CD4-positive, alpha-beta T cell (primary cell): ENCODE measurements around the gene CCDC74A. TPM values are rescaled to one million over a fixed set of nuclear protein-coding genes. Genes with fewer than 3 reads are reported as not detected.
"Not testable (repeated sequence)": the region's sequence is repeated elsewhere in the genome, so short reads cannot be mapped to it uniquely, and the experiment has no call there.

Experiments
- ATAC-seq: fragments of 200-7000 bp; cut with Tn5 transposase; one replicate; pipeline ENCODE4 v1.10.0; 2022; ENCODE audit warnings: mild to moderate bottlenecking; ENCODE audit not compliant: poor library complexity
- CTCF ChIA-PET: fragments of 350-600 bp; sonication (Branson Sonifier 250); formaldehyde crosslinking; loops from one replicate; lab custom pipeline; 2021; ENCODE audit warnings: antibody characterized with exemption, inconsistent platforms; lab: Charles Lee
- POLR2A ChIA-PET: fragments of 350-600 bp; sonication (Branson Sonifier 250); formaldehyde crosslinking; loops from one replicate; lab custom pipeline; 2021; ENCODE audit warnings: antibody characterized with exemption, inconsistent platforms; lab: Charles Lee
- DNase-seq, 14 experiments: peaks; one replicate each; pipeline ENCODE4 v3.0.0-alpha.2; 2013 to 2020; ENCODE audit warnings: mixed read lengths in 2 of 14
- H3K27ac ChIP-seq, 2 donors: one replicate each; pipeline versions ENCODE4 v1.5.1 to v1.7.0; 2013; ENCODE audit warnings: low read length in 2 of 2, low read depth in 1 of 2, mild to moderate bottlenecking in 1 of 2
- H3K27me3 ChIP-seq, 2 experiments: 1 replicate in 1 of 2; 2 replicates in 1 of 2; pipeline versions ENCODE4 v1.6.1 to v1.7.0; 2013; ENCODE audit warnings: low read length in 2 of 2, control low read depth in 1 of 2, mild to moderate bottlenecking in 1 of 2, moderate library complexity in 1 of 2; ENCODE audit not compliant: insufficient read depth in 2 of 2, control insufficient read depth in 1 of 2
- H3K36me3 ChIP-seq: one replicate; pipeline ENCODE4 v1.6.1; 2013; ENCODE audit warnings: low read length, control low read depth; ENCODE audit not compliant: insufficient read depth
- H3K4me1 ChIP-seq: one replicate; pipeline ENCODE4 v1.6.1; 2013; ENCODE audit warnings: low read length, control low read depth; ENCODE audit not compliant: insufficient read depth
- H3K4me3 ChIP-seq: one replicate; pipeline ENCODE4 v1.5.1; 2013; ENCODE audit warnings: mild to moderate bottlenecking, low read length, moderate library complexity
- H3K9me3 ChIP-seq, 2 experiments: 1 replicate in 1 of 2; 2 replicates in 1 of 2; pipeline versions ENCODE4 v1.6.1 to v1.7.0; 2013; ENCODE audit warnings: low read length in 2 of 2, mild to moderate bottlenecking in 2 of 2, control low read depth in 1 of 2, moderate library complexity in 1 of 2; ENCODE audit not compliant: control insufficient read depth in 1 of 2, insufficient read depth in 1 of 2
- H3K27ac Mint-ChIP-seq: one replicate; pipeline ENCODE4 v1.8.0; 2020; ENCODE audit warnings: mixed read lengths
- H3K27me3 Mint-ChIP-seq: one replicate; pipeline ENCODE4 v1.8.0; 2021; ENCODE audit warnings: mixed read lengths
- H3K36me3 Mint-ChIP-seq: one replicate; pipeline ENCODE4 v1.8.0; 2021; ENCODE audit warnings: low read depth, mixed read lengths
- H3K4me1 Mint-ChIP-seq: one replicate; pipeline ENCODE4 v1.8.0; 2021; ENCODE audit warnings: low read depth, mixed read lengths
- H3K4me3 Mint-ChIP-seq: one replicate; pipeline ENCODE4 v1.8.0; 2020; ENCODE audit warnings: mild to moderate bottlenecking, mixed read lengths
- H3K9me3 Mint-ChIP-seq: one replicate; pipeline ENCODE4 v1.8.0; 2020; ENCODE audit warnings: mixed read lengths
- intact Hi-C, 2 experiments: fragments of 100-400 bp; cut with DNase I in 1 of 2; cut with micrococcal nuclease in 1 of 2; formaldehyde crosslinking; loops; one replicate each; pipeline versions ENCODE4 v1.15.1 to v1.9.0; 2023 to 2025; cut with DNase I, micrococcal nuclease
- total RNA-seq, 174 experiments: library from RNA in 2 of 174; stranded (reverse) in 2 of 174; gene quantifications; one replicate each; pipeline ENCODE4 v1.2.3 and lab custom pipeline; 2021 to 2026
- TF ChIP-seq, protein P1 (sequence below): fragments of 200-600 bp; IDR thresholded peaks from one replicate; pipeline ENCODE4 v1.8.0; 2022; ENCODE audit warnings: antibody characterized with exemption, mild to moderate bottlenecking

Gene CCDC74A
- total RNA-seq, 2 experiments from 2014 or later: 0.50 to 0.60 TPM

DNA sequence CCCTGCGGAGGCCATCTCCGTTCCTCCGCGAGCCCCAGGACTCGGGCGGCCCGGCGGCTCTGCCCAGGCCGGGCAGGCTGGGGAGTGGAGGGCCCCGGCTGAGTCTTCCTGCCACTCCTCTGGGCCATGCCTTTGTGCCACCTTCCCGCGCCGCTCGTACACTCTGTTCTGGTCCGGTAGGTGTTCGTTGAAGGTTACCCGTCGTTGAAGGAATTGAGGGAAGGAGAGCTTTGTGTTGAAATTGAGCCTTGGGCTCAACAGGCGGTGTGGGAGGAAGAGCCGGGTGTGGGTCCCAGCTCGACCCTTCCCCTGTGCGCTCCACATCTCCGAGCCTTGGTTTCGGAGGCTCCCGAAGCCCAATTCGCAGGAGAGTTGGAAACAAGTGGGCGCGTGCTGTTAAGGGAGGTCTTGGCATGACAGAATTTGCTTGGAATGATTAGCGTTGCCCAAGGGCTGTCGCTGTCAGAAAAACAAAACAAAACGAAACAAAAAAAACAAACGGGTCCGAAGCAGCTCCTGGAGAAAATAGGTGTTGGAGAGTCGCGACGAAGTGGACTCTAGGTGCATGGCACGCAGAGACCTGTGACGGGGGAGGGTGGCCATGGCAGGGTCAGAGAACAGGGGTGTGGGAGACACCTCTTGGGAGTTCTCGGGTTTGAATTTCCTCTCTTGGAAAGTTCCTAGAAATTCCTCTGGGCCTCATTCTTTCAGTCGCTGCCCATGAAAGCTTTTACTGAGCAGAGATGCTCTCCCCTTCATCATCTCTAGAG is 34.3 kb upstream of the CCDC74A start:
- peak overlapping the region; percentile 94 to 96 for H3K27ac ChIP-seq
- DNase-seq: no peak
- peaks cover 30% of the 10 kb centered on the region for H3K4me1 Mint-ChIP-seq

DNA sequence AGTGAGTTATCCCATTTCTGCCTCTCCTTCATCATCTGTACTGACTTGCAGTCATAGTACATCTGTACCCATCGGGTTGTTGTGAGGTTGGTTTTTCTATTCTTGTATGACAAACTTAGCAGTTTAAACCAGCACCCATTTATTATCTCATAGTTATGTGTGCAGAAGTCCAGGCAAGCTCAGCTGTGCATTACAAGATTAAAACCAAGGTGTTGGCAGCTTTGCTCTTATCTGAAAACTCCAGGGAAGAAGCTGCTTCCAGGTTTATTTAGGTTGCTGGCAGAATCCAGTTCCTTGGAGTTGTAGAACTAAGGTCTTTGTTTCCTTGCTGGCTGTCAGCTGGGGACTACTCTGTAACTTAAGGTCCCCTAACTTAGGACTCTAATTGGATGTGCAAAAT is 32.2 kb upstream of the CCDC74A start:
- H3K9me3 ChIP-seq, H3K9me3 Mint-ChIP-seq, H3K4me3 ChIP-seq, POLR2A ChIA-PET, H3K27ac ChIP-seq, DNase-seq, H3K27me3 Mint-ChIP-seq, CTCF ChIA-PET, ATAC-seq, H3K27me3 ChIP-seq: not testable (repeated sequence)
- Mint-ChIP-seq H3K4me3 (peak overlapping the region; percentile 78), H3K36me3 (peaks cover 53% of the 10 kb centered on the region), H3K4me1 (peaks cover 30% of the 10 kb centered on the region), H3K27ac (peak overlapping the region; percentile 79)
- H3K36me3 ChIP-seq: peaks cover 26% of the 10 kb centered on the region
- intact Hi-C loops: loop anchor here in 1 of 2 experiments (10.0 kb wide), 3 partner anchors 341 to 1121 kb away; no protein-coding TSS in a partner anchor
- peaks cover 28% of the 10 kb centered on the region for H3K4me1 ChIP-seq

More for the DNA sequence above, 34.3 kb upstream of the CCDC74A start:
- Mint-ChIP-seq H3K9me3 (no peaks in the 10 kb centered on the region), H3K36me3 (peaks cover 38% of the 10 kb centered on the region), H3K4me3 (peak overlapping the region; percentile 98), H3K27ac (peak overlapping the region; percentile 98), H3K27me3 (no peaks in the 10 kb centered on the region)
- intact Hi-C loops: loop anchor here in 1 of 2 experiments (2.0 to 10.0 kb wide), 9 partner anchors 35 to 1311 kb away; partner anchors contain the start of genes FAM168B, IMP4, MZT2B and PLEKHB2
- TF ChIP-seq, protein P1, sequence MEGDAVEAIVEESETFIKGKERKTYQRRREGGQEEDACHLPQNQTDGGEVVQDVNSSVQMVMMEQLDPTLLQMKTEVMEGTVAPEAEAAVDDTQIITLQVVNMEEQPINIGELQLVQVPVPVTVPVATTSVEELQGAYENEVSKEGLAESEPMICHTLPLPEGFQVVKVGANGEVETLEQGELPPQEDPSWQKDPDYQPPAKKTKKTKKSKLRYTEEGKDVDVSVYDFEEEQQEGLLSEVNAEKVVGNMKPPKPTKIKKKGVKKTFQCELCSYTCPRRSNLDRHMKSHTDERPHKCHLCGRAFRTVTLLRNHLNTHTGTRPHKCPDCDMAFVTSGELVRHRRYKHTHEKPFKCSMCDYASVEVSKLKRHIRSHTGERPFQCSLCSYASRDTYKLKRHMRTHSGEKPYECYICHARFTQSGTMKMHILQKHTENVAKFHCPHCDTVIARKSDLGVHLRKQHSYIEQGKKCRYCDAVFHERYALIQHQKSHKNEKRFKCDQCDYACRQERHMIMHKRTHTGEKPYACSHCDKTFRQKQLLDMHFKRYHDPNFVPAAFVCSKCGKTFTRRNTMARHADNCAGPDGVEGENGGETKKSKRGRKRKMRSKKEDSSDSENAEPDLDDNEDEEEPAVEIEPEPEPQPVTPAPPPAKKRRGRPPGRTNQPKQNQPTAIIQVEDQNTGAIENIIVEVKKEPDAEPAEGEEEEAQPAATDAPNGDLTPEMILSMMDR: no peak
- H3K4me3 ChIP-seq: peak overlapping the region; percentile 83
- peaks cover 9% of the 10 kb centered on the region for H3K36me3 ChIP-seq
- peaks cover 44% of the 10 kb centered on the region for H3K4me1 ChIP-seq
- H3K27me3 ChIP-seq: no peaks in the 10 kb centered on the region
- H3K9me3 ChIP-seq: no peaks in the 10 kb centered on the region
- ATAC-seq: peak; percentile 22
- ChIA-PET POLR2A (interaction anchor here (1.0 to 2.5 kb wide), 6 partner anchors 9 to 1312 kb away, joined by 4 to 19 read pairs (median 8); partner anchors contain the start of genes CCDC74A, FAM168B, IMP4 and SMPD4), CTCF (interaction anchor here (0.8 to 1.8 kb wide), 7 partner anchors 11 to 1311 kb away, joined by 3 to 8 read pairs (median 5); partner anchors contain the start of genes CCDC74A, MZT2B, PLEKHB2 and SMPD4)

DNA sequence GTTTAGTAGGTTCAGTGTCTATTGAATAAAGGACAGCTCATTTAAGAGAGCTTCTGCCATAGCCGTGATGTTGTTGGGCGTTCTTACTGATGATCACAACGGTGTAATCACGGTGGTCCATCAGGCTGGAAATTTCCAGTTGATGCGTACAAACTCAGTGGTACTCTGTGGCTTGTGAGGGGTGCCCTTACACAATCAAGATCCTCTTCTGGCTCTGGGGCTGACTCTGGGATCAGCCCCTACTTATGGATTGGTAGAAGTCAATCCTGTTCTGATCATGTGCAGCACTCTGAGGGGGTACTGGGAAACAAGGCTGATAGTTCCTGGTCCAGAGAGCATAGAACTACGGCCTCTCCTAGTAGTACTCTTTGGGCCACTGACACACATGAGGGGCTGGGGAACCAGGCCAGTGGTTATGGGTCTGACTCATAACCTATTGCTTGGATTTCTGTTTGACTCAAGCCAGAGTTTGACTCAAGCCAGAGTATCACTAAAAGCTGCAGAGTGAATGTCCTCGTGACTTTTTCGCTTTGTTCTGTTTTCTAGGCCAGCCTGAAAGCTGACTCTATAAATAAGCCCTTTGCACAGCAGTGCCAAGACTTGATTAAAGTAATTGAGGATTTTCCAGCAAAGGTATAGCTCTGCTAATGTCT is 29.2 kb upstream of the CCDC74A start:
- H3K9me3 ChIP-seq, H3K27ac Mint-ChIP-seq, H3K4me3 ChIP-seq, DNase-seq, H3K27me3 ChIP-seq, ATAC-seq, POLR2A ChIA-PET, CTCF ChIA-PET, H3K27ac ChIP-seq, H3K27me3 Mint-ChIP-seq, H3K9me3 Mint-ChIP-seq: not testable (repeated sequence)
- peak overlapping the region; percentile 35 for H3K4me3 Mint-ChIP-seq
- H3K36me3 ChIP-seq: peaks cover 42% of the 10 kb centered on the region
- intact Hi-C loops: loop anchor here in 1 of 2 experiments (10.0 kb wide), 3 partner anchors 344 to 1124 kb away; no protein-coding TSS in a partner anchor
- peaks cover 14% of the 10 kb centered on the region for H3K4me1 ChIP-seq
- peaks cover 63% of the 10 kb centered on the region for H3K36me3 Mint-ChIP-seq
- peaks cover 14% of the 10 kb centered on the region for H3K4me1 Mint-ChIP-seq

DNA sequence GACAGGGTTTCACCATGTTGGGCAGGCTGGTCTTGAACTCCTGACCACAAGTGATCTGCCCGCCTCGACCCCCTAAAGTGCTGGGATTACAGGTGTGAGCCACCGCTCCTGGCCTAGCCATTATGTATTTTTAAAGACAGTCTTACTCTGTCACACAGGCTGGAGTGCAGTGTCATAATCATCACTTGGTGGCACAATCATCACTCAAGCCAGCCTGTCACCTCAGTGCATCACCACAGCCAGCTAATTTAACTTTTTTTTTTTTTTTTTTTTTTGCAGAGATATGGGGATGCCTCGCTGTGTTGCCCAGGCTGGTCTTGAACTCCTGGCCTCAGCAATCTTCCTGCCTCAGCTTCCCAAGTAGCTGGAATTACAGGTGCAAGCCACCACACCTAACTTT is 24.1 kb upstream of the CCDC74A start:
- CTCF ChIA-PET, intact Hi-C loops, H3K27ac Mint-ChIP-seq, DNase-seq, H3K4me1 Mint-ChIP-seq, H3K27ac ChIP-seq, H3K9me3 ChIP-seq, H3K9me3 Mint-ChIP-seq, H3K27me3 Mint-ChIP-seq, H3K4me3 ChIP-seq, H3K4me1 ChIP-seq, H3K27me3 ChIP-seq, H3K4me3 Mint-ChIP-seq, ATAC-seq: not testable (repeated sequence)
- H3K36me3 ChIP-seq: peaks cover 73% of the 10 kb centered on the region
- POLR2A ChIA-PET: interaction anchor here (0.6 to 1.6 kb wide), 2 partner anchors 11 to 27 kb away, joined by 3 to 5 read pairs; partner anchors contain the start of gene MZT2A
- H3K36me3 Mint-ChIP-seq: peaks cover 91% of the 10 kb centered on the region

DNA sequence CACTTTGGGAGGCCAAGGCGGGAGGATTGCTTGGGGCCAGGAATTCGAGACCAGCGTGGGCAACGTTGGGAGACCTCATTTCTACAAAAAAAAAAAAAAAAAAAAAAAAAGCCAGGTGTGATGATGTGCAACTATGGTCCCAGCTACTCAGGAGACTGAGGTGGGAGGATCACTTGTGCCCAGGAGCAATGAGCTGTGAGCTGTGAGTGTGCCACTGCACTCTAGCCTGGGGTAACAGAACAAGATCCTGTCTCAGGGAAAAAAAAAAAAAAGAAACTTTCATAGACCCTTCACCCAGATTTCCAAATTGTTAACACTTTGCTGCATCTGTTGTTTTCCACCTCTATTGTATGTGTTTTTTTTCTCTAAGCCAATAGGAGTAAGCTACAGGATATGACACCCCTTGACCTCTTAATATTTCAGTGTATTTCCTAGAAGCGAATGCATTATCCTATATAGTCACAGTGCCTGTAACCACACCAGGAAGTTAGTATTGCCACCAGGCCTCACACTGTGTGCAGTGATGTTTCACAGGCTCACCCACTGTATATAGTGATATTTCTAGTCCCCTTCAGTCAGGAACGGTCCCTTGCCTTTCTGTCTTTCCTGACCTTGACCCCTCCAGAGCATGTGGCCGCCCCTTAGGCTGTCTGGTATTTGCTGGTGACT is 23.5 kb upstream of the CCDC74A start:
- H3K4me1 ChIP-seq, DNase-seq, H3K4me3 ChIP-seq, H3K27me3 ChIP-seq, H3K27ac ChIP-seq, H3K27ac Mint-ChIP-seq, H3K4me1 Mint-ChIP-seq, POLR2A ChIA-PET, ATAC-seq, H3K9me3 ChIP-seq, H3K4me3 Mint-ChIP-seq, H3K9me3 Mint-ChIP-seq, intact Hi-C loops, H3K27me3 Mint-ChIP-seq: not testable (repeated sequence)
- peaks cover 87% of the 10 kb centered on the region for H3K36me3 Mint-ChIP-seq
- peaks cover 73% of the 10 kb centered on the region for H3K36me3 ChIP-seq
- CTCF ChIA-PET: interaction anchor here (2.0 kb wide), 1 partner anchor 11 kb away, joined by 8 read pairs; no protein-coding TSS in a partner anchor
